ENCODE measurements around the gene INPP5E.
A peak's percentile ranks its signal among the peaks of the same experiment; 100 is the strongest.

The INPP5E gene

GRCh38 chr9:136404801-136405136 is 34.9 kb downstream of the INPP5E start:
- Histone ChIP-seq H3K27ac (ENCODE audit: insufficient read depth in 1 of 2, low read depth in 1 of 2, low read length in 2 of 2, poor library complexity in 1 of 2, severe bottlenecking in 2 of 2) (no peak overlapping the region), H3K4me3 (ENCODE audit: control insufficient read depth in 1 of 7, extremely low read depth in 1 of 7, insufficient read depth in 4 of 7, low read depth in 2 of 7, low read length in 6 of 7) (no peak overlapping the region), H3K4me1 (ENCODE audit: control extremely low read depth in 1 of 4, control insufficient read depth in 4 of 4, insufficient read depth in 4 of 4, low read length in 3 of 4) (peaks cover 0 to 19% (median 13%) of the 10 kb centered on the region in 4 experiments), H3K36me3 (ENCODE audit: control insufficient read depth in 4 of 4, insufficient read depth in 4 of 4, low read length in 3 of 4) (peaks cover 5 to 65% (median 45%) of the 10 kb centered on the region in 4 experiments), H3K27me3 (replicated peaks in 2 of 5; ENCODE audit: control insufficient read depth in 4 of 5, insufficient read depth in 5 of 5, low read length in 4 of 5) (no peaks in the 10 kb centered on the region), H3K9me3 (ENCODE audit: control extremely low read depth in 1 of 5, control insufficient read depth in 4 of 5, insufficient read depth in 2 of 5, low read depth in 1 of 5, low read length in 4 of 5) (no peaks in the 10 kb centered on the region)
- ChIA-PET POLR2A (interaction anchor here (0.6 kb wide), 1 partner anchor 100 kb away, joined by 3 read pairs; no protein-coding TSS in a partner anchor), CTCF (interaction anchor here (1.3 kb wide), 1 partner anchor 41 kb away, joined by 4 read pairs; the partner anchor contains the start of gene DNLZ)
- 93% methylated on average over 14 of the region's 14 CpGs for WGBS (ENCODE audit: insufficient coverage)
- DNase-seq, result no peak

GRCh38 chr9:136403915-136404800 is 35.5 kb downstream of the INPP5E start:
- no peaks in the 10 kb centered on the region for H3K27me3 ChIP-seq (replicated peaks in 2 of 5; ENCODE audit: control insufficient read depth in 4 of 5, insufficient read depth in 5 of 5, low read length in 4 of 5)
- DNase-seq, result no peak
- H3K9me3 ChIP-seq (ENCODE audit: control extremely low read depth in 1 of 5, control insufficient read depth in 4 of 5, insufficient read depth in 2 of 5, low read depth in 1 of 5, low read length in 4 of 5), result no peaks in the 10 kb centered on the region
- no peak overlapping the region for H3K27ac ChIP-seq (ENCODE audit: insufficient read depth in 1 of 2, low read depth in 1 of 2, low read length in 2 of 2, poor library complexity in 1 of 2, severe bottlenecking in 2 of 2)
- ChIA-PET CTCF (interaction anchor here (0.6 to 1.7 kb wide), 4 partner anchors 41 to 1145 kb away, joined by 3 to 5 read pairs (median 4); partner anchors contain the start of gene DNLZ), POLR2A (interaction anchor here (0.6 to 0.7 kb wide), 3 partner anchors 40 to 100 kb away, joined by 3 to 4 read pairs (median 3); partner anchors contain the start of gene DNLZ)
- peaks cover 5 to 65% (median 45%) of the 10 kb centered on the region in 4 experiments for H3K36me3 ChIP-seq (ENCODE audit: control insufficient read depth in 4 of 4, insufficient read depth in 4 of 4, low read length in 3 of 4)
- no peak overlapping the region for H3K4me3 ChIP-seq (ENCODE audit: control insufficient read depth in 1 of 7, extremely low read depth in 1 of 7, insufficient read depth in 4 of 7, low read depth in 2 of 7, low read length in 6 of 7)
- peaks cover 0 to 19% (median 13%) of the 10 kb centered on the region in 4 experiments for H3K4me1 ChIP-seq (ENCODE audit: control extremely low read depth in 1 of 4, control insufficient read depth in 4 of 4, insufficient read depth in 4 of 4, low read length in 3 of 4)
- 90% methylated on average over 26 of the region's 32 CpGs for WGBS (ENCODE audit: insufficient coverage)

- POLR2A ChIA-PET, result interaction anchor here (0.7 kb wide), 2 partner anchors 39 to 66 kb away, joined by 3 to 4 read pairs; partner anchors contain the start of gene DNLZ
- no peak overlapping the region for H3K4me3 ChIP-seq (ENCODE audit: control insufficient read depth in 1 of 7, extremely low read depth in 1 of 7, insufficient read depth in 4 of 7, low read depth in 2 of 7, low read length in 6 of 7)
- CTCF ChIA-PET, result interaction anchor here (0.6 to 1.7 kb wide), 3 partner anchors 77 to 145 kb away, joined by 3 to 5 read pairs (median 3); no protein-coding TSS in a partner anchor
- peaks cover 5 to 65% (median 46%) of the 10 kb centered on the region in 4 experiments for H3K36me3 ChIP-seq (ENCODE audit: control insufficient read depth in 4 of 4, insufficient read depth in 4 of 4, low read length in 3 of 4)
- H3K27me3 ChIP-seq (replicated peaks in 2 of 5; ENCODE audit: control insufficient read depth in 4 of 5, insufficient read depth in 5 of 5, low read length in 4 of 5), result no peaks in the 10 kb centered on the region
- no peak overlapping the region for H3K27ac ChIP-seq (ENCODE audit: insufficient read depth in 1 of 2, low read depth in 1 of 2, low read length in 2 of 2, poor library complexity in 1 of 2, severe bottlenecking in 2 of 2)
- no peaks in the 10 kb centered on the region for H3K9me3 ChIP-seq (ENCODE audit: control extremely low read depth in 1 of 5, control insufficient read depth in 4 of 5, insufficient read depth in 2 of 5, low read depth in 1 of 5, low read length in 4 of 5)
- DNase-seq, result peak in 1 of 3 donors; percentile 11
- H3K4me1 ChIP-seq (ENCODE audit: control extremely low read depth in 1 of 4, control insufficient read depth in 4 of 4, insufficient read depth in 4 of 4, low read length in 3 of 4), result peaks cover 0 to 20% (median 18%) of the 10 kb centered on the region in 4 experiments
- 66% methylated on average over 5 of the region's 5 CpGs for WGBS (ENCODE audit: insufficient coverage)
These were observed 36.1 kb downstream of the INPP5E start for GRCh38 chr9:136403538-136403914.

GRCh38 chr9:136402067-136402466 is 37.6 kb downstream of the INPP5E start:
- Histone ChIP-seq H3K9me3 (ENCODE audit: control extremely low read depth in 1 of 5, control insufficient read depth in 4 of 5, insufficient read depth in 2 of 5, low read depth in 1 of 5, low read length in 4 of 5) (no peaks in the 10 kb centered on the region), H3K4me1 (ENCODE audit: control extremely low read depth in 1 of 4, control insufficient read depth in 4 of 4, insufficient read depth in 4 of 4, low read length in 3 of 4) (peaks cover 0 to 22% (median 20%) of the 10 kb centered on the region in 4 experiments), H3K4me3 (ENCODE audit: control insufficient read depth in 1 of 7, extremely low read depth in 1 of 7, insufficient read depth in 4 of 7, low read depth in 2 of 7, low read length in 6 of 7) (no peak overlapping the region), H3K27me3 (replicated peaks in 2 of 5; ENCODE audit: control insufficient read depth in 4 of 5, insufficient read depth in 5 of 5, low read length in 4 of 5) (no peaks in the 10 kb centered on the region), H3K27ac (ENCODE audit: insufficient read depth in 1 of 2, low read depth in 1 of 2, low read length in 2 of 2, poor library complexity in 1 of 2, severe bottlenecking in 2 of 2) (no peak overlapping the region), H3K36me3 (ENCODE audit: control insufficient read depth in 4 of 4, insufficient read depth in 4 of 4, low read length in 3 of 4) (peaks cover 5 to 68% (median 44%) of the 10 kb centered on the region in 4 experiments)
- CTCF ChIA-PET, result interaction anchor here (0.7 to 2.4 kb wide), 12 partner anchors 9 to 90 kb away, joined by 3 to 22 read pairs (median 5); partner anchors contain the start of gene DNLZ
- POLR2A ChIA-PET, result no interaction called here
- no peak for DNase-seq
- WGBS (ENCODE audit: insufficient coverage), result 96% methylated on average over 9 of the region's 13 CpGs

GRCh38 chr9:136401173-136401922 is 38.3 kb downstream of the INPP5E start:
- H3K27me3 ChIP-seq (replicated peaks in 2 of 5; ENCODE audit: control insufficient read depth in 4 of 5, insufficient read depth in 5 of 5, low read length in 4 of 5), result no peaks in the 10 kb centered on the region
- no peak overlapping the region for H3K4me3 ChIP-seq (ENCODE audit: control insufficient read depth in 1 of 7, extremely low read depth in 1 of 7, insufficient read depth in 4 of 7, low read depth in 2 of 7, low read length in 6 of 7)
- H3K27ac ChIP-seq (ENCODE audit: insufficient read depth in 1 of 2, low read depth in 1 of 2, low read length in 2 of 2, poor library complexity in 1 of 2, severe bottlenecking in 2 of 2), result no peak overlapping the region
- POLR2A ChIA-PET, result no interaction called here
- H3K9me3 ChIP-seq (ENCODE audit: control extremely low read depth in 1 of 5, control insufficient read depth in 4 of 5, insufficient read depth in 2 of 5, low read depth in 1 of 5, low read length in 4 of 5), result no peaks in the 10 kb centered on the region
- H3K36me3 ChIP-seq (ENCODE audit: control insufficient read depth in 4 of 4, insufficient read depth in 4 of 4, low read length in 3 of 4), result peaks cover 6 to 70% (median 46%) of the 10 kb centered on the region in 4 experiments
- WGBS (ENCODE audit: insufficient coverage), result 98% methylated on average over 18 of the region's 18 CpGs
- CTCF ChIA-PET, result interaction anchor here (0.7 to 2.4 kb wide), 15 partner anchors 8 to 93 kb away, joined by 3 to 22 read pairs (median 5); partner anchors contain the start of gene DNLZ
- H3K4me1 ChIP-seq (ENCODE audit: control extremely low read depth in 1 of 4, control insufficient read depth in 4 of 4, insufficient read depth in 4 of 4, low read length in 3 of 4), result peaks cover 0 to 22% (median 20%) of the 10 kb centered on the region in 4 experiments
- no peak for DNase-seq

- H3K27me3 ChIP-seq (replicated peaks in 2 of 5; ENCODE audit: control insufficient read depth in 4 of 5, insufficient read depth in 5 of 5, low read length in 4 of 5), result no peaks in the 10 kb centered on the region
- 5% methylated on average over 55 of the region's 71 CpGs for WGBS (ENCODE audit: insufficient coverage)
- H3K4me1 ChIP-seq (ENCODE audit: control extremely low read depth in 1 of 4, control insufficient read depth in 4 of 4, insufficient read depth in 4 of 4, low read length in 3 of 4), result peaks cover 0 to 22% (median 20%) of the 10 kb centered on the region in 4 experiments
- H3K27ac ChIP-seq (ENCODE audit: insufficient read depth in 1 of 2, low read depth in 1 of 2, low read length in 2 of 2, poor library complexity in 1 of 2, severe bottlenecking in 2 of 2), result peak within 1 kb of the TSS in 1 of 2 experiments; percentile 63
- H3K36me3 ChIP-seq (ENCODE audit: control insufficient read depth in 4 of 4, insufficient read depth in 4 of 4, low read length in 3 of 4), result peaks cover 3 to 70% (median 47%) of the 10 kb centered on the region in 4 experiments
- POLR2A ChIA-PET, result no interaction called here
- H3K4me3 ChIP-seq (ENCODE audit: control insufficient read depth in 1 of 7, extremely low read depth in 1 of 7, insufficient read depth in 4 of 7, low read depth in 2 of 7, low read length in 6 of 7), result peak within 1 kb of the TSS; percentile 64 to 87 (median 77)
- DNase-seq, result peak; percentile 84 to 90 (median 88)
- H3K9me3 ChIP-seq (ENCODE audit: control extremely low read depth in 1 of 5, control insufficient read depth in 4 of 5, insufficient read depth in 2 of 5, low read depth in 1 of 5, low read length in 4 of 5), result no peaks in the 10 kb centered on the region
- CTCF ChIA-PET, result interaction anchor here (0.9 to 2.4 kb wide), 10 partner anchors 7 to 91 kb away, joined by 3 to 22 read pairs (median 6); partner anchors contain the start of gene DNLZ
These were observed 39.4 kb downstream of the INPP5E start, which contains the start of gene SNAPC4 for GRCh38 chr9:136400038-136400834. Gene SNAPC4, minus strand, starts transcription at chr9:136400170. Its CDS starts 1,742 bp downstream, at chr9:136398428.

Measured in common myeloid progenitor, CD34-positive (primary cell).